Breast epithelium (tissue), 4 donors: ENCODE data around the gene RPL35A. TPM values are rescaled to one million over a fixed set of nuclear protein-coding genes. Genes with fewer than 3 reads are reported as not detected.
"Not testable (repeated sequence)": the region's sequence is repeated elsewhere in the genome, so short reads cannot be mapped to it uniquely, and the experiment has no call there.

ENCODE experiments used
- DNase-seq, 2 donors: peaks; one replicate each; pipeline ENCODE4 v3.0.0-alpha.2; 2019; ENCODE audit warnings: low spot score in 2 of 2
- H3K27ac ChIP-seq, 2 donors: fragments of 200-600 bp; sonication (generic) in 1 of 2; one replicate each; pipeline ENCODE4 v1.5.1; 2016 to 2019; ENCODE audit warnings: mild to moderate bottlenecking in 1 of 2
- H3K27me3 ChIP-seq, 2 donors: fragments of 200-600 bp; sonication (generic) in 1 of 2; one replicate each; pipeline versions ENCODE4 v1.5.1 to v1.6.0; 2017 to 2019; ENCODE audit warnings: control low read depth in 1 of 2, mild to moderate bottlenecking in 1 of 2
- H3K36me3 ChIP-seq: fragments of 200-600 bp; one replicate; pipeline ENCODE4 v1.5.1; 2019
- H3K4me1 ChIP-seq, 2 donors: fragments of 200-600 bp; sonication (generic); one replicate each; pipeline ENCODE4 v1.5.1; 2016 to 2019; ENCODE audit warnings: control low read depth in 1 of 2
- H3K4me3 ChIP-seq, 3 donors: fragments of 200-600 bp; sonication (generic); 1 replicate in 2 of 3; 2 replicates in 1 of 3; pipeline ENCODE4 v1.5.1; 2016 to 2019; ENCODE audit warnings: mild to moderate bottlenecking in 3 of 3, moderate library complexity in 2 of 3
- H3K9me3 ChIP-seq, 2 donors: fragments of 200-600 bp; sonication (generic) in 1 of 2; one replicate each; pipeline ENCODE4 v1.5.1; 2016 to 2019; ENCODE audit warnings: control low read depth in 1 of 2
- POLR2A ChIP-seq: fragments of 450-650 bp; IDR thresholded peaks from one replicate; pipeline ENCODE4 v1.6.1; 2016; ENCODE audit warnings: antibody characterized with exemption, mild to moderate bottlenecking, moderate library complexity
- POLR2AphosphoS5 ChIP-seq, 3 donors: sonication (generic); formaldehyde crosslinking; IDR thresholded peaks; one replicate each; pipeline ENCODE4 v1.6.1; 2017; ENCODE audit warnings: antibody characterized with exemption in 3 of 3
- intact Hi-C: fragments of 100-400 bp; cut with DNase I; formaldehyde crosslinking; loops from one replicate; pipeline ENCODE4 v1.15.1; 2023; ENCODE audit warnings: low total_unique reads
- total RNA-seq, 3 donors: library from RNA; depleted of rRNA; stranded (reverse); fragments of >200 nt; gene quantifications; one replicate each; pipeline ENCODE4 v1.1.0, GENCODE V29; 2016
- TF ChIP-seq, protein P1 (sequence below), 3 donors: fragments of 450-650 bp; IDR thresholded peaks; one replicate each; pipeline ENCODE4 v1.5.1; 2016 to 2017; ENCODE audit warnings: antibody characterized with exemption in 3 of 3, mild to moderate bottlenecking in 3 of 3, moderate library complexity in 3 of 3

Gene RPL35A
- total RNA-seq, 3 donors from 2014 or later, result 650 to 918 (median 888) TPM

- no peak overlapping the region for H3K27ac ChIP-seq
- intact Hi-C loops, result no loop called here
- no peaks in the 10 kb centered on the region for H3K4me1 ChIP-seq
These were observed 42.8 kb upstream of the RPL35A start for GRCh38 chr3:197907196-197907595.

GRCh38 chr3:197908550-197908949 lies 41.4 kb upstream of the RPL35A start:
- intact Hi-C loops, result not testable (repeated sequence)

More at GRCh38 chr3:197907196-197907595, 42.8 kb upstream of the RPL35A start:
- Histone ChIP-seq H3K9me3 (no peaks in the 10 kb centered on the region), H3K4me3 (no peak overlapping the region), H3K36me3 (no peaks in the 10 kb centered on the region), H3K27me3 (no peaks in the 10 kb centered on the region)
- no peak for DNase-seq
- TF ChIP-seq POLR2AphosphoS5 (IDR thresholded peaks at IDR 0.05) (no peak), POLR2A (no peak)
- TF ChIP-seq, protein P1, sequence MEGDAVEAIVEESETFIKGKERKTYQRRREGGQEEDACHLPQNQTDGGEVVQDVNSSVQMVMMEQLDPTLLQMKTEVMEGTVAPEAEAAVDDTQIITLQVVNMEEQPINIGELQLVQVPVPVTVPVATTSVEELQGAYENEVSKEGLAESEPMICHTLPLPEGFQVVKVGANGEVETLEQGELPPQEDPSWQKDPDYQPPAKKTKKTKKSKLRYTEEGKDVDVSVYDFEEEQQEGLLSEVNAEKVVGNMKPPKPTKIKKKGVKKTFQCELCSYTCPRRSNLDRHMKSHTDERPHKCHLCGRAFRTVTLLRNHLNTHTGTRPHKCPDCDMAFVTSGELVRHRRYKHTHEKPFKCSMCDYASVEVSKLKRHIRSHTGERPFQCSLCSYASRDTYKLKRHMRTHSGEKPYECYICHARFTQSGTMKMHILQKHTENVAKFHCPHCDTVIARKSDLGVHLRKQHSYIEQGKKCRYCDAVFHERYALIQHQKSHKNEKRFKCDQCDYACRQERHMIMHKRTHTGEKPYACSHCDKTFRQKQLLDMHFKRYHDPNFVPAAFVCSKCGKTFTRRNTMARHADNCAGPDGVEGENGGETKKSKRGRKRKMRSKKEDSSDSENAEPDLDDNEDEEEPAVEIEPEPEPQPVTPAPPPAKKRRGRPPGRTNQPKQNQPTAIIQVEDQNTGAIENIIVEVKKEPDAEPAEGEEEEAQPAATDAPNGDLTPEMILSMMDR (IDR thresholded peaks at IDR 0.05), result no peak

GRCh38 chr3:197908957-197909701 lies 40.9 kb upstream of the RPL35A start:
- H3K27ac ChIP-seq, result no peak overlapping the region
- H3K36me3 ChIP-seq, result no peaks in the 10 kb centered on the region
- intact Hi-C loops, result no loop called here
- no peak overlapping the region for H3K4me3 ChIP-seq
- no peak for TF ChIP-seq POLR2AphosphoS5 (IDR thresholded peaks at IDR 0.05)
- H3K27me3 ChIP-seq, result no peaks in the 10 kb centered on the region
- no peak for DNase-seq
- H3K4me1 ChIP-seq, result no peaks in the 10 kb centered on the region
- H3K9me3 ChIP-seq, result no peaks in the 10 kb centered on the region

More at GRCh38 chr3:197908550-197908949, 41.4 kb upstream of the RPL35A start:
- H3K4me1 ChIP-seq, H3K9me3 ChIP-seq, H3K27ac ChIP-seq, H3K27me3 ChIP-seq, H3K36me3 ChIP-seq, DNase-seq, H3K4me3 ChIP-seq: not testable (repeated sequence)

- intact Hi-C loops, result no loop called here
- H3K4me3 ChIP-seq, result peak overlapping the region in 1 of 3 donors; percentile 15
- no peaks in the 10 kb centered on the region for H3K4me1 ChIP-seq
- no peak overlapping the region for H3K27ac ChIP-seq
- H3K9me3 ChIP-seq, result no peaks in the 10 kb centered on the region
- H3K27me3 ChIP-seq, result no peaks in the 10 kb centered on the region
- no peak for TF ChIP-seq POLR2A
- H3K36me3 ChIP-seq, result no peaks in the 10 kb centered on the region
- DNase-seq, result no peak
These were observed 37.1 kb upstream of the RPL35A start for GRCh38 chr3:197912741-197913476.

- no peaks in the 10 kb centered on the region for H3K36me3 ChIP-seq
- H3K27ac ChIP-seq, result no peak overlapping the region
- TF ChIP-seq, protein P1 (IDR thresholded peaks at IDR 0.05), result no peak
- TF ChIP-seq POLR2AphosphoS5 (IDR thresholded peaks at IDR 0.05) (no peak), POLR2A (no peak)
- intact Hi-C loops, result no loop called here
- no peak overlapping the region for H3K4me3 ChIP-seq
- no peak for DNase-seq
- H3K9me3 ChIP-seq, result no peaks in the 10 kb centered on the region
- no peaks in the 10 kb centered on the region for H3K4me1 ChIP-seq
- H3K27me3 ChIP-seq, result no peaks in the 10 kb centered on the region
These were observed 36.2 kb upstream of the RPL35A start for GRCh38 chr3:197913641-197914380.

DNA sequence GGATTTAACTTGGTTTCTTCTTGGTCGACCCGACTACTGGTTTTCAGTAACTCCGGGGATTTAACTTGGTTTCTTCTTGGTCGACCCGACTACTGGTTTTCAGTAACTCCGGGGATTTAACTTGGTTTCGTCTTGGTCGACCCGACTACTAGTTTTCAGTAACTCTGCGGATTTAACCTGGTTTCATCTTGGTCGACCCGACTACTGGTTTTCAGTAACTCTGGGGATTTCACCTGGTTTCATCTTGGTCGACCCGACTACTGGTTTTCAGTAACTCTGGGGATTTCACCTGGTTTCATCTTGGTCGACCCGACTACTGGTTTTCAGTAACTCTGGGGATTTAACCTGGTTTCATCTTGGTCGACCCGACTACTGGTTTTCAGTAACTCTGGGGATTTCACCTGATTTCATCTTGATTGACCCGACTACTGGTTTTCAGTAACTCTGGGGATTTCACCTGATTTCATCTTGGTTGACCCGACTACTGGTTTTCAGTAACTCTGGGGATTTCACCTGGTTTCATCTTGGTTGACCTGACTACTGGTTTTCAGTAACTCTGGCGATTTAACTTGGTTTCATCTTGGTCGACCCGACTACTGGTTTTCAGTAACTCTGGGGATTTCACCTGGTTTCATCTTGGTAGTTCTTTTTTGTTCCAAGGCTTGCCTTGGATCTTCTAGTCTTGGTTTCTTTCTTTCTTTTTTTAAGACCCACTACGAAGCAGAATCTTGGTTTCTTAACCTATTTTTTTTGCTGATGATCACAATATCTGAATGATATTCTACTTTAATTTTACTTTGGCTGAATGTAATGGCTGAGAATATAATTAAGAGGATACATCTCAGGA lies 28.3 kb upstream of the RPL35A start:
- H3K27me3 ChIP-seq, H3K4me1 ChIP-seq, H3K27ac ChIP-seq, intact Hi-C loops, H3K36me3 ChIP-seq, DNase-seq, H3K9me3 ChIP-seq, H3K4me3 ChIP-seq: not testable (repeated sequence)
